ENCODE measurements around the gene SLAMF7. TPM values are rescaled to one million over a fixed set of nuclear protein-coding genes. Genes with fewer than 3 reads are reported as not detected.

Gene SLAMF7
- total and polyA plus RNA-seq, 2 of the 8 experiments (the other 6 are each of a cell fraction or from before 2014, with no cell fraction given) = not detected

DNA sequence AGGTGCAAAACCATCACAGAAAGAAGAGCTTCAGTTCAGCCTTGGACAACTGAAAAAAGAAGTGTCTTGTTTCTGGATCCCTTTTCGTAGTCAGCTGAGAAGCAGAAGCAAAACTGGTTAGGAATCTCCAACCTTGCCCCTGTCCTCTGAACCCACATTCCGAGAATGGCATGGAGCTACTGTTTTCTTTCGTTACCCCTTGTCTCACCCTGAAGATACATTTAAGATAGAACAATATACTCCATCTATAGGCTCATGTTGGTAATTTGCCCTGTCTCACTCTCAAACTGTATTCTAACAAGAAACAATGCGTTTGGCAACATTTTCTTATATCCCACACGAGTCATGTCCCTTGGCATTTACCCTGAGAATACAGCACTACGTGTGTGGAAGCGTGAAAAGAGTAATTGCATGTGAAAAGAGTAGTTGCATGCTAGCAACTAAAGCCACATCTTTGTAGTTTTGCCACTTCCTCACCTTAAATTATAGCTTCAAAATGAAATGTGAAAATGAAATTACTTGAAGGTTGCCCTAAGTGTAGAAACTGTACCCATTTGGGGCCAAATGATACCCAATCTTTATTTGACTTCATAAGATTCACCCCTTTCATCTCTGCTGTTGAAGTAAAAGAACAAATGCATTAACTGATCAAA lies 5.3 kb downstream of the SLAMF7 start:
- H3K56ac ChIP-seq (replicated peaks; ENCODE audit: insufficient read length, low read depth, low read length) = no peak overlapping the region
- H3K79me1 ChIP-seq (ENCODE audit: low read depth, low read length) = no peaks in the 10 kb centered on the region
- H3K27me3 ChIP-seq (replicated peaks in 1 of 4; ENCODE audit: control insufficient read depth in 3 of 4, extremely low read depth in 1 of 4, insufficient read depth in 3 of 4, low read length in 3 of 4) = no peaks in the 10 kb centered on the region
- ChIA-PET POLR2A (ENCODE audit: partially characterized antibody) (no interaction called here), CTCF (ENCODE audit: partially characterized antibody) (interaction anchor here (0.7 to 6.5 kb wide), 8 partner anchors 20 to 328 kb away, joined by 3 to 63 read pairs (median 4); no protein-coding TSS in a partner anchor)
- no peak overlapping the region for H4K5ac ChIP-seq (ENCODE audit: insufficient read length, low read depth, low read length)
- H3K36me3 ChIP-seq (ENCODE audit: control insufficient read depth in 2 of 4, insufficient read depth in 4 of 4, low read length in 3 of 4) = no peaks in the 10 kb centered on the region
- H4K91ac ChIP-seq (replicated peaks; ENCODE audit: insufficient read length, low read length) = no peak overlapping the region
- DNase-seq (ENCODE audit: low read depth in 1 of 2, low spot score in 2 of 2) (no peak), FAIRE-seq (no peak)
- H2BK12ac ChIP-seq (ENCODE audit: low read depth, low read length) = no peak overlapping the region
- no peak overlapping the region for H2BK15ac ChIP-seq (ENCODE audit: low read length)
- H3K4me1 ChIP-seq (replicated peaks in 1 of 4; ENCODE audit: control insufficient read depth in 3 of 4, insufficient read depth in 4 of 4, low read length in 3 of 4) = peaks cover 0 to 5% (median 0%) of the 10 kb centered on the region in 4 experiments; a peak in 2 of 7 replicates
- H2AFZ ChIP-seq (ENCODE audit: low read length) = no peak overlapping the region
- no peak overlapping the region for H3K18ac ChIP-seq (ENCODE audit: extremely low read depth, low read length)
- H2AK5ac ChIP-seq (ENCODE audit: low read depth, low read length) = no peak overlapping the region
- no peak overlapping the region for H2BK20ac ChIP-seq (ENCODE audit: low read length)
- H3K9me3 ChIP-seq (ENCODE audit: insufficient read depth in 2 of 2, low read depth in 1 of 2, low read length in 1 of 2) = no peaks in the 10 kb centered on the region
- H3K4me3 ChIP-seq (ENCODE audit: extremely low read depth in 1 of 4, insufficient read depth in 2 of 4, low read depth in 3 of 4, low read length in 4 of 4) = no peak overlapping the region
- no peak overlapping the region for H3K9ac ChIP-seq (replicated peaks in 1 of 4; ENCODE audit: extremely low read depth in 1 of 4, low read depth in 3 of 4, low read length in 3 of 4)
- no peaks in the 10 kb centered on the region for H4K20me1 ChIP-seq (replicated peaks in 1 of 2; ENCODE audit: control insufficient read depth in 1 of 2, insufficient read depth in 2 of 2, low read length in 2 of 2)
- no peak overlapping the region for H2BK5ac ChIP-seq (ENCODE audit: low read depth, low read length)
- H2BK120ac ChIP-seq (replicated peaks; ENCODE audit: low read depth, low read length) = no peak overlapping the region
- H3K23me2 ChIP-seq (ENCODE audit: low read depth, low read length) = no peaks in the 10 kb centered on the region
- WGBS, 2 experiments (ENCODE audit: extremely low coverage in 1 of 2, insufficient coverage in 1 of 2, insufficient read length in 1 of 2, insufficient replicate concordance in 2 of 2, low coverage in 1 of 2, low lambda C conversion rate in 2 of 2, missing lambda C conversion rate in 1 of 2) = 89% methylated on average over 7 of the region's 7 CpGs; no CpG with 5 or more reads in 1 of the 2 experiments
- H3K23ac ChIP-seq (ENCODE audit: insufficient read length) = no peak overlapping the region
- H3K79me2 ChIP-seq (ENCODE audit: control insufficient read depth in 1 of 2, insufficient read depth in 2 of 2, low read length in 2 of 2) = no peaks in the 10 kb centered on the region
- TF ChIP-seq CBX5 (IDR thresholded peaks at IDR 0.05; ENCODE audit: low read depth, low read length) = no peak
- TF ChIP-seq, protein P1, sequence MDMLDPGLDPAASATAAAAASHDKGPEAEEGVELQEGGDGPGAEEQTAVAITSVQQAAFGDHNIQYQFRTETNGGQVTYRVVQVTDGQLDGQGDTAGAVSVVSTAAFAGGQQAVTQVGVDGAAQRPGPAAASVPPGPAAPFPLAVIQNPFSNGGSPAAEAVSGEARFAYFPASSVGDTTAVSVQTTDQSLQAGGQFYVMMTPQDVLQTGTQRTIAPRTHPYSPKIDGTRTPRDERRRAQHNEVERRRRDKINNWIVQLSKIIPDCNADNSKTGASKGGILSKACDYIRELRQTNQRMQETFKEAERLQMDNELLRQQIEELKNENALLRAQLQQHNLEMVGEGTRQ (IDR thresholded peaks at IDR 0.05; ENCODE audit: low read length) = no peak
- TF ChIP-seq BCL11A (IDR thresholded peaks at IDR 0.05; ENCODE audit: low read depth in 2 of 2, low read length in 2 of 2) = no peak
- TF ChIP-seq SIX5 (IDR thresholded peaks at IDR 0.05; ENCODE audit: low read depth, low read length) = no peak
- no peak for TF ChIP-seq EZH2 (IDR thresholded peaks at IDR 0.05; ENCODE audit: low read depth, low read length, severe bottlenecking)
- no peak overlapping the region for H3K14ac ChIP-seq (ENCODE audit: insufficient read length)
- no peak overlapping the region for H3K27ac ChIP-seq (ENCODE audit: low read depth, low read length)
- no peak overlapping the region for H3K4ac ChIP-seq (replicated peaks; ENCODE audit: insufficient read length, low read depth, low read length)
- no peak overlapping the region for H4K8ac ChIP-seq (ENCODE audit: extremely low read depth, insufficient read depth, low read length)
- no peak overlapping the region for H3K4me2 ChIP-seq (ENCODE audit: insufficient read depth in 1 of 2, low read depth in 2 of 2, low read length in 2 of 2)

Data from H1 (cell line).